HG03064 (cell line): ENCODE measurements around the gene RB1.
A peak's percentile ranks its signal among the peaks of the same experiment; 100 is the strongest.
"Not testable (repeated sequence)": the region's sequence is repeated elsewhere in the genome, so short reads cannot be mapped to it uniquely, and the experiment has no call there.

Source experiments
- ATAC-seq: cut with Tn5 transposase; IDR thresholded peaks from one replicate; pipeline ENCODE4 v1.9.1; 2021; ENCODE audit warnings: low read depth; ENCODE audit not compliant: unreplicated experiment

Gene RB1

DNA sequence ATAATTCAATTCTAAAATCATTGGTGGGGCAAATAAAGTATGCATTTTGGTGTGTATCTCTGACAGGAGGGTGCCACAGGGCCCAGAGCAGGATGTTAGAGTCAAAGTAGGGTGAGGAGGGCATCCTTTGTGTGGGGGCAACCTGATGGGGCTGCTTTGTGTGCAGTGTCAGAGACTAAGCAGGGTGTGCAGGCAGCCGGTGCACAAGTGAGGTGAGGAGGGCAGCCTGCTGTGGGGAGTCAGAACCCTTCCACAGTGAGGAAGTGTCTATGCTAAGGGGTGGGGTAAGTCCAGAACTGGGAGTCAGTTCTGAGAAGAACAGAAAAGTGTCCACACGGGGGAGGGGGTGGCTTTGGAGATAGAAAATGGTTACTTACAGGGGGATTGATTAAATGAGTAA is 40.7 kb downstream of the RB1 start:
- ATAC-seq = no peak

GRCh38 chr13:48346583-48346982 is 43.0 kb downstream of the RB1 start:
- no peak for ATAC-seq

DNA sequence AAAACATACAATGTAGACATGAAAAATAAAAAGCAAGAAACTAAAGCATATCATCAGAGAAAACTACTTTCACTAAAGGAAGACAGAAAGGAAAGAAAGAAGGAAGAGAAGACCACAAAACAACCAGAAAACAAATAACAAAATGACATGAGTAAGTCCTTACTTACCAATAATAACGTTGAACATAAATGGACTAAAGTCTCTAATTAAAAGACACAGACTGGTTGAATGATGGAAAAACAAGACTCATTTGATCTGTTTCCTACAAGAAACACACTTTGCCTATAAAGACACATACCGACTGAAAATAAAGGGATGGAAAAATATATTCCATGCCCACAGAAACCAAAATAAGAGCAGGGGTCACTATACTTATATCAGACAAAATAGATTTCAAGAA is 46.0 kb downstream of the RB1 start:
- no peak for ATAC-seq

DNA sequence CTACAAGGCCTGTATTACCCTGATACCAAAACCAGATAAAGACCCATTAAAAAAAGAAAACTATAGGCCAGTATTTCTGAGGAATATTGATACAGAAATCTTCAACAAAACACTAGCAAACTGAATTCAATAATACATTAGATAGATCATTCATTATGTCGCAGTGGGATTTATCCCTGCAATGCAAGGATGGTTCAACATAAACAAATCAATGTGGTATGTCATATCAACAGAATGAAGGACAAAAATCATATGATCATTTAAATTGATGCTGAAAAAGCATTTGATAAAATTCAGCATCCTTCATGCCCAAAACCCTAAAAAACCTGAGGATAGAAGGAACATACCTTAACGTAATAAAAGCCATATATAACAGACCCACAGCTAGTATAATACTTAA is 50.0 kb downstream of the RB1 start:
- no peak for ATAC-seq

DNA sequence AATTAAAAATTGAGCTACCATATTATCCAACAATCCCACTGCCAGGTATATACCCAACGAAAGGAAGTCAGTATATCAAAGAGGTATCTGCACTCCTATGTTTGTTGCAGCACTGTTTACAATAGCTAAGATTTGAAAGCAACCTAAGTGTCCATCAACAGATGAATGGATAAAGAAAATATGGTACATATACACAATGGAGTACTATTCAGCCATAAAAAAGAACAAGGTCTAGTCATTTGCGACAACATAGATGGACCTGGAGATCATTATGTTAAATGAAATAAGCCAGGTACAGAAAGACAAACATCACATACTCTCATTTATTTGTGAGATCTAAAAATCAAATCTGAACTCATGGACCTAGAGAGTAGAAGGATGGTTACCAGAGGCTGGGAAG is 52.0 kb downstream of the RB1 start:
- not testable (repeated sequence) for ATAC-seq

DNA sequence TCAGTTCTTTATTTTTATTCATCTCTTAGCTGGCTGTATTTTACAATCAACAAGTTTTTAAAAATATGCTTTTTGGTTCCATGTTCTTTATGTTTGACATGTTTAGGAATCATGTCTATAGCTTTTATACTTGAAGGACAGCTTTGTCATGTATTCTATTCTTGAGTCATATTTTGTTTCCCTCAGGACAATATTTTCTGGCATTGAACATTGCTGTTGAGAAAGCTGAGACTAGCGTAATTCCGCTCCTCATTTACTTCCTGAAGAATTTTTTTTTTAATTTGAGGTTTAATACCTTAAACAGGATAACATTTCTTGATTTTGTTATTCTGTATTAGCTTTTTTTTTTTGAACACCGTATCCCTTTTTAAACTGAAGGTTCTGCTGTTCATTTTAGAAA is 53.2 kb downstream of the RB1 start:
- no peak for ATAC-seq

- no peak for ATAC-seq
These were observed 66.4 kb downstream of the RB1 start for GRCh38 chr13:48369988-48370387.

DNA sequence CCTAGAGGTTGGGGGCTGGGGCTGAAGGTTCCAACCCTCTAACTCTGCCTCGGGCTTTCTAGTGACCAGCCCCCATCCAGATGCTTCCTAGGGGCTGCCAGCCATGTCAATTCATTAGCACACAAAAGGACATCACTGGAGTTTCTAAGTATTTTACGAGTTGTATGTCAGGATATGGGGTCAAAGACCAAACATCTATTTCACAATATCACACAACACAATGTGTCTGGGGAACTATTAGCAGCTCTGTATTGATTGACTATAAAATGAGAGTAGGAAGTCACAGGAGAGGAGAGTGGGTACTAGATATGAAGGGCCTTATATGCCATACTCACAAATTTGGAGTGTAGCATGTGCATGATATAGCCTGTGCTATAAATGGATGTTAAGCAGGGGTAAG is 67.3 kb downstream of the RB1 start:
- no peak for ATAC-seq

DNA sequence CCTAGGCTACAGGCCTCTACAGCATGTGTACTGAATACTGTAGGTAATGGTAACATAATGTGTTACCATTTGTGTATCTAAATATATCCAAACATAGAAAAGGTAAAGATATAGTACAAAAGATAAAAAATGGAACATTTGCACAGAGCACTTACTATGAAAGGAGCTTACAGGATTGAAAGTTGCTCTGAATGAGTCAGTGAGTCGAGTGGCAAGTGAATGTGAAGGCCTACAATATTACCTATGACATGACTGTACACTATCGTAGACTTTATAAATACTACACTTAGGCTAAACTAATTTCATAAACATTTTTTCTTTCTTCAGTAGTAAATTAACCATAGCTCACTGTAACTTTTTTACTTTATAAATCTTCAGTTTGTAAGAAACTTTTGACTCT is 74.3 kb downstream of the RB1 start:
- no peak for ATAC-seq

DNA sequence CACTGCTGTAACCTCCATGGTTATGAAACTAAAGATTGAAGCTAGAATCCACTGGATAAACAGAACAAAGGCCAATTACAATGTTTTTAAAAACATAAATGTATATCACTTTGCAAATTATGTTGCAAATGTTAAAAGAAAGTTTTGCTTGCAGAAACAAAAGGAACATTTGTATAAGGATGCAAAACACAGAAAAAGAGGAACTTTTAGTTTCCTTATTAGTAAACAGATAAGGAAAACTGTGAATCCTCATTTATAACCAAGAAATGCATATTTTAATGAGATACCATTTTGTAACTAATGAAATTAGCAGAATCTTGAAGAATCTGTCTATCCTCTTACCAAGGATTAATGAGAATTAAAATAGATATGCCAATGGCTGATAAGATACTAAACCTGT is 77.0 kb downstream of the RB1 start:
- ATAC-seq = no peak

DNA sequence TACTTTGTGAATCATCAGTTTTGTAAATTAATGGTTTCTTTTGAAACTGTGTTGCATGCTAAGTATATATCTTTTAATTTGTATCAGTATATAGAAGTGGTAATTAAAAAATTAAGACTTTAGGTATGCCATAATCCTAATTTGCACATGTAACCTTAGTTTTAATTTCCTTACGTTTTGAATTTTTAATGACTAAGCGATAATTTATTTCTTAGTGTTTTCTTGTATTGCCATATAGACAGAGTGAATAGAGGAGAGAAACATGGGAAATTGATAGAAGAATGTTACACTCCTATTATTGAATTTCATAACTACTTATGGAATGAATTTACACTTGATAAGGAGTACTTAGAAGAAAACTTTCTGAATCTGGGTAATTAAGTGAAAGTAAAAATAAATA is 79.8 kb downstream of the RB1 start:
- ATAC-seq = no peak

- ATAC-seq = no peak
These were observed 83.3 kb downstream of the RB1 start for GRCh38 chr13:48386816-48387215.

GRCh38 chr13:48391257-48391656 is 87.7 kb downstream of the RB1 start:
- no peak for ATAC-seq

DNA sequence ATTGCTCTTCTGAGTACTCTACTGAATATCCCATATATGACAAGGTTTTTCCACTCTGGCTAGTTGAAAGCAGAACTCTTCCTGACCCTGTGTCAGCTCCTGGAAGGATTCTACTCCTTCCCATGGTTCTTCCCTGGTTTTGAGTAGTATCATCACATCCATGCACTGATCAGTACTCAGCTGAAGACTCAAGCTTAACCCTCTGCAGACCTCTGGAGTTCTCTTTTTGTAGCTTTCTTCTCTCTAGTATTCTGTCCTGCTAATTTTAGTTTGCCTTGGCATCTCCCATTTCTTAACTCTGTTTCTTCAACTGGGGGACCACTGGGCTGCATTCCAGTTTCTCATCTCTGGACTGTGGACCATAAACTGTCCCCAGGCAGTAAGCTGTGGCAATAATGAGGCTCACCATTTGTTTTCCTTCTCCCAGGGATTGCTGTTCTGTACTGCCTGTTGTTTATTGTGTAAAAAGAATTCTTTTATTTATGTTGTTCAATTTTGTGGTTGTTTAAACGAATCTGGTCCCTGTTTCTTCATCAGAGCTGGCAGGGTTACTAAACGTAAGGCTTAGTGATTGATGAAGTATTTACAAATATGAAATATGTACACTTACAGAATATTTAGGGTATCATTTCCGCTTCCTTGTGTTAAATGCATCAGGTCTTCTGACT is 89.6 kb downstream of the RB1 start:
- no peak for ATAC-seq

- ATAC-seq = no peak
These were observed 90.1 kb downstream of the RB1 start for GRCh38 chr13:48393698-48394085.

GRCh38 chr13:48397744-48398143 is 94.2 kb downstream of the RB1 start:
- ATAC-seq = no peak

DNA sequence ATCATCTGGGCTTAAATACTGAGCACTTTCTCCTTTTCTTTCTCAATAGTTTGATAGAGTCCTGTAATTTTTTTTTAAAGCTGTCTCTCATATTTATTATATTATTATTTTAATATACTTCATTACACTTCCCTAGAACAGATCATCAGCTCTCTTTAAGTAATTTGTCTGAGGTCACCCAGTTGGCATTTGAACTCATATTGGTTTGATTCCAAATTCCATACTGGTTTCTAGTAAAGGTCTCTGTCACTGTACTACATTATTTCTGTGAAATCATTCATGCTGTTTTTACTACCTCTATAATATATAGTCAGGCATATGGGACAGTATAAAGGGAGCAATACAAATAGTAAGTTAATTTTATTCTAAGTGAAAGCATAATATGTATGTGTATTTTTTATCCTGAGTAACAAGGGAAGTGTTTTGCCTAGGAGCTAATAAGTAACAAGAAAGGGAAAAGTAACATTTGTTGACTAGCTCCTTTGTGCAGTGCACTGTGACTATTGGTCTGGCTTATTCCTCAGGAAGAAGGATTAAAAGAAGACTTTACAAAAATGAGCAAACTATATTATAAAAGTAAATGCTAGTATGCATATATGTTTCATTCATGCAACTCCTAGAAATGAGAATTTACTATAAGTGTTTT is 95.0 kb downstream of the RB1 start:
- no peak for ATAC-seq

- ATAC-seq = no peak
These were observed 96.6 kb downstream of the RB1 start for GRCh38 chr13:48400090-48400694.

DNA sequence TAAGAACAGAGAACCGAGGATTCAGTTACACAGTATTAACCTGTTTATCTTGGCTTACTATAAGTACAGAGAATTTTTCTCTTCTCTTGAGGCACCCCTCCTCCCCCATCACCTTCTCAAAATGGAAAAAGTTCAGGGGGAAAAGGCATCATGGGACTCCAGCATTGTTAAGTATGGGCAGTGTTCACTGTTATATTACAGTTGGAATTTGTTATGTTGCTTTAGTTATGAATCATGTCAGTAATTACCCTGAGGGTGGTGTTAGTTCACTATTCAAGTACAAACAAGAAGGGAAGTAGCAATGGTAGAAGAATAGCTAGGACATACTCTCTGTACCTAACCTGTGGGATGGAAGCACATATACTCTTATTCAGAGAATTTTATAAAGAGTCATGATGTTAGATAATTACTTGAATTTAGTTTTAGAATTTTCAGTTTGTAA is 97.3 kb downstream of the RB1 start:
- no peak for ATAC-seq

DNA sequence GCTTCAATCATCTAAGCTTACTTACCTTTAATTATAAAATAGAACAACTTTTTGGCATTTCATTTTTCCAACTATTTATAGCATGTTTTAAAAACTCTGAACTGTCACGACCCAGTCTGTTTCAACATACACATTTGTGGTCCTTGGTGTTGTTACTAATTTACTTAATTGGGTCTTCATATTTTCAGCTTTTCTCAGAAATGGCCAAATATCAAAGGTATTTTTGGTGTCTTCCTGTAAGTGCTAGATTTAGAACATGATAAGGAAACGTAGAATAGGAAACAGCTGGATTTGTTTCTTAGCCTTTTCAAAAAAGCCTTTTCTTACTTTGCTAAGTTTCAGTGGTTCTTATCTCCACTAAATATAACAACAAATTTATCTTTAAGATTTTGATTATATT is 97.9 kb downstream of the RB1 start:
- ATAC-seq = no peak

DNA sequence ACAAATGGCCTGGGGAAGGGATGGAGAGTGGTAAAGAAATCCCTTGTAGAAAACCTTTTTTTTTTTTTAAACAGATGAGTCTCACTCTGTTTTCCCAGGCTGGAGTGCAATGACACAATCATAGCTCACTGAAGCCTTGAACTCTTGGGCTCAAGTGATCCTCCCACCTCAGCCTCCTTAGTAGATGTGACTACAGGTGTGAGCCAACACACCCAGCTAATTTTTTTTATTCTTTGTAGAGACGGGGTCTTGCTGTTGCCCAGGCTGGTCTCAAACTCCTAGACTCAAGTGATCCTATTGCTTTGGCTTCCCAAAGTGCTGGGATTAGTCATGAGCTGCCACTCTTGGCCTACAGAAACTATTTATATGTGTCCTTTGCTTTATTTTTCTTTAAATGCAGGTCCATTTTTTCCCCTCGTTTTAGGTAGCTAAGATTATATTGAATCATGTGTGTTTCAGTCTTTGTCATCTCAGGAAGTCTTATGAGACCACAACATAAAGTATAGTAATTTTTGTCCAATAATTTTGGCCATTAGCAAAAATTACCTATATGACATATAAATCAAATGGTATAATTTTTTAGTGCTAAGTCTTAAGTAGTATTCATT is 98.9 kb downstream of the RB1 start:
- no peak for ATAC-seq

DNA sequence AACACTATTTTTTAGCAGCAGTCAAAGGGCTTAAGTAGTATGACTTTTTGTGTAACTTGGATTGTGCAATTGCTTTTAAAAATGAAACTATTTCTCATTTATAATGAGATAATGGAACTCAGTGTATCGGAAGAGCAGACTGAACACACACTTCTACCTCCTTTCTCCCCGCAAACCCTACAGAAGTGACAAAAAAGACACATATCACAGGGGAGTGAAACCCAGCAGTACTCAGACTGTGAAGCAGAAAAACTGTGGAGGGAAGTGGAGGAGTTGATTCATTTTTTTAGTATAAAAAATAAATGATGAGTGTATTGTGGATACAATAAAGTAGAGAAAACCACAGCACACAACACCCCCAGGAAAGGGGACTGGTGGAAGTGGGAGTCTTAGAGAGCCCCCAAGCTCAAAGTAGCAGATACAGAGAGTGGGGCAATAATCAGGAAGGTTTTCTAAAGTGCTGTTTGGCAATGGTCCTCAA is 99.6 kb downstream of the RB1 start:
- peak; percentile 60 for ATAC-seq
